H9 (cell line): ENCODE data around the gene LGALS14. TPM values are rescaled to one million over a fixed set of nuclear protein-coding genes. Genes with fewer than 3 reads are reported as not detected.

Experiments
- DNase-seq: peaks from one replicate; pipeline ENCODE4 v3.0.0-alpha.2; 2017
- H2AFZ ChIP-seq: one replicate; pipeline ENCODE4 v1.6.1; 2013; ENCODE audit warnings: mild to moderate bottlenecking, low read length, control low read depth, moderate library complexity
- H2AK5ac ChIP-seq: 2 replicates; pipeline ENCODE4 v1.6.1; 2013; ENCODE audit warnings: low read length, control low read depth, mixed read lengths; ENCODE audit not compliant: insufficient read length
- H2BK120ac ChIP-seq: one replicate; pipeline ENCODE4 v1.6.1; 2013; ENCODE audit warnings: low read depth, mild to moderate bottlenecking, low read length, control low read depth, inconsistent platforms; ENCODE audit not compliant: poor library complexity, severe bottlenecking
- H2BK12ac ChIP-seq: 2 replicates; pipeline ENCODE4 v1.6.1; 2013; ENCODE audit warnings: low read length, control low read depth, mixed read lengths, low read depth; ENCODE audit not compliant: insufficient read length
- H2BK15ac ChIP-seq: 2 replicates; pipeline ENCODE4 v1.6.1; 2013; ENCODE audit warnings: low read depth, low read length, control low read depth
- H2BK20ac ChIP-seq: one replicate; pipeline ENCODE4 v1.6.1; 2013; ENCODE audit warnings: low read depth, mild to moderate bottlenecking, low read length, control low read depth, inconsistent platforms; ENCODE audit not compliant: poor library complexity, severe bottlenecking
- H2BK5ac ChIP-seq: 2 replicates; pipeline ENCODE4 v1.6.1; 2013; ENCODE audit warnings: low read length, control low read depth, mixed read lengths; ENCODE audit not compliant: insufficient read length
- H3K14ac ChIP-seq: 2 replicates; pipeline ENCODE4 v1.6.1; 2013; ENCODE audit warnings: low read length, control low read depth; ENCODE audit not compliant: insufficient read depth
- H3K18ac ChIP-seq: 2 replicates; pipeline ENCODE4 v1.6.1; 2013; ENCODE audit warnings: low read depth, mild to moderate bottlenecking, mixed read lengths, low read length, control low read depth; ENCODE audit not compliant: insufficient read length
- H3K23ac ChIP-seq: 2 replicates; pipeline ENCODE4 v1.6.1; 2013; ENCODE audit warnings: low read length, control low read depth, mixed read lengths, low read depth; ENCODE audit not compliant: insufficient read length
- H3K23me2 ChIP-seq: 2 replicates; pipeline ENCODE4 v1.6.1; 2013; ENCODE audit warnings: low read depth, mild to moderate bottlenecking, mixed read lengths, low read length, control low read depth; ENCODE audit not compliant: insufficient read length, poor library complexity, severe bottlenecking
- H3K27ac ChIP-seq: 2 replicates; pipeline ENCODE4 v1.5.1; 2013; ENCODE audit warnings: low read length, control low read depth, mixed read lengths, low read depth; ENCODE audit not compliant: insufficient read length
- H3K27me3 ChIP-seq: 2 replicates; pipeline ENCODE4 v1.6.1; 2013; ENCODE audit warnings: low read length, control low read depth, inconsistent platforms; ENCODE audit not compliant: insufficient read depth
- H3K4ac ChIP-seq: 2 replicates; pipeline ENCODE4 v1.6.1; 2013; ENCODE audit warnings: low read depth, mild to moderate bottlenecking, control low read depth, inconsistent platforms, low read length, moderate library complexity
- H3K4me1 ChIP-seq: 2 replicates; pipeline ENCODE4 v1.6.1; 2013; ENCODE audit warnings: low read length, control low read depth, inconsistent platforms; ENCODE audit not compliant: insufficient read depth
- H3K4me2 ChIP-seq: 2 replicates; pipeline ENCODE4 v1.6.1; 2013; ENCODE audit warnings: low read length, control low read depth, mixed read lengths; ENCODE audit not compliant: insufficient read length, insufficient read depth
- H3K56ac ChIP-seq: 2 replicates; pipeline ENCODE4 v1.6.1; 2013; ENCODE audit warnings: low read depth, mild to moderate bottlenecking, mixed read lengths, low read length, control low read depth; ENCODE audit not compliant: insufficient read length
- H3K79me1 ChIP-seq: 2 replicates; pipeline ENCODE4 v1.6.1; 2013; ENCODE audit warnings: low read depth, mild to moderate bottlenecking, moderate library complexity, low read length, control low read depth, inconsistent platforms; ENCODE audit not compliant: insufficient read depth, poor library complexity, severe bottlenecking
- H3K79me2 ChIP-seq: 2 replicates; pipeline ENCODE4 v1.6.1; 2013; ENCODE audit warnings: low read length, control low read depth, inconsistent platforms; ENCODE audit not compliant: insufficient read depth
- H3K9ac ChIP-seq: 2 replicates; pipeline ENCODE4 v1.6.1; 2013; ENCODE audit warnings: low read length, control low read depth, mixed read lengths; ENCODE audit not compliant: insufficient read length; ENCODE audit errors: extremely low read depth
- H3K9me3 ChIP-seq: one replicate; pipeline ENCODE4 v1.6.1; 2013; ENCODE audit warnings: low read depth, low read length, inconsistent platforms; ENCODE audit not compliant: control insufficient read depth
- H3T11ph ChIP-seq: one replicate; pipeline ENCODE4 v1.6.1; 2013; ENCODE audit warnings: mild to moderate bottlenecking, low read length, control low read depth, inconsistent platforms
- H4K20me1 ChIP-seq: one replicate; pipeline ENCODE4 v1.6.1; 2013; ENCODE audit not compliant: control insufficient read depth, insufficient read length, insufficient read depth
- H4K5ac ChIP-seq: 2 replicates; pipeline ENCODE4 v1.6.1; 2013; ENCODE audit warnings: low read depth, mild to moderate bottlenecking, mixed read lengths, low read length, control low read depth; ENCODE audit not compliant: insufficient read length
- H4K8ac ChIP-seq: replicated peaks from 2 replicates; pipeline ENCODE4 v1.6.1; 2013; ENCODE audit warnings: low read length, control low read depth, mixed read lengths, low read depth; ENCODE audit not compliant: insufficient read length
- H4K91ac ChIP-seq: 2 replicates; pipeline ENCODE4 v1.6.1; 2013; ENCODE audit warnings: low read depth, mild to moderate bottlenecking, moderate library complexity, mixed read lengths, low read length, control low read depth; ENCODE audit not compliant: insufficient read length
- H3K27ac Mint-ChIP-seq, 3 experiments: 2 replicates in 2 of 3; 3 replicates in 1 of 3; pipeline ENCODE4 v1.8.0; 2020 to 2021; ENCODE audit warnings: mixed read lengths in 3 of 3, mild to moderate bottlenecking in 1 of 3, moderate library complexity in 1 of 3
- H3K27me3 Mint-ChIP-seq: 2 replicates; pipeline ENCODE4 v1.8.0; 2021; ENCODE audit warnings: low read depth, mild to moderate bottlenecking, moderate library complexity, mixed read lengths
- H3K36me3 Mint-ChIP-seq, 3 experiments: 2 replicates in 2 of 3; 3 replicates in 1 of 3; pipeline ENCODE4 v1.8.0; 2020 to 2021; ENCODE audit warnings: low read depth in 3 of 3, mixed read lengths in 3 of 3; ENCODE audit not compliant: insufficient read depth in 1 of 3
- H3K4me1 Mint-ChIP-seq, 2 experiments: 2 replicates each; pipeline ENCODE4 v1.8.0; 2020; ENCODE audit warnings: mixed read lengths in 2 of 2
- H3K4me3 Mint-ChIP-seq, 2 experiments: 2 replicates in 1 of 2; 3 replicates in 1 of 2; pipeline ENCODE4 v1.8.0; 2020 to 2021; ENCODE audit warnings: mild to moderate bottlenecking in 2 of 2, mixed read lengths in 2 of 2, moderate library complexity in 1 of 2
- H3K9me3 Mint-ChIP-seq, 2 experiments: 2 replicates in 1 of 2; 3 replicates in 1 of 2; pipeline ENCODE4 v1.8.0; 2020; ENCODE audit warnings: mild to moderate bottlenecking in 2 of 2, mixed read lengths in 2 of 2, moderate library complexity in 1 of 2
- WGBS: extraction: QIAGEN DNeasy Blood & Tissue Kit; methylation state at CpG from one replicate; pipeline ENCODE4 v1.1.7; 2013; ENCODE audit warnings: missing lambda C conversion rate, low lambda C conversion rate, mixed read lengths; ENCODE audit not compliant: insufficient read length; ENCODE audit errors: extremely low coverage; 5-methylcytosine and 5-hydroxymethylcytosine counted together
- total RNA-seq: library from RNA; stranded (reverse); gene quantifications from 2 replicates; pipeline ENCODE4 v1.2.1, GENCODE V29; 2021
- TF ChIP-seq, protein P1 (sequence below): fragments of 200-600 bp; sonication (generic); conservative IDR thresholded peaks from 3 replicates; pipeline ENCODE4 v1.8.0; 2021; ENCODE audit warnings: antibody characterized with exemption, mild to moderate bottlenecking

LGALS14 gene
- total RNA-seq, 1 experiment from 2014 or later = not detected

DNA sequence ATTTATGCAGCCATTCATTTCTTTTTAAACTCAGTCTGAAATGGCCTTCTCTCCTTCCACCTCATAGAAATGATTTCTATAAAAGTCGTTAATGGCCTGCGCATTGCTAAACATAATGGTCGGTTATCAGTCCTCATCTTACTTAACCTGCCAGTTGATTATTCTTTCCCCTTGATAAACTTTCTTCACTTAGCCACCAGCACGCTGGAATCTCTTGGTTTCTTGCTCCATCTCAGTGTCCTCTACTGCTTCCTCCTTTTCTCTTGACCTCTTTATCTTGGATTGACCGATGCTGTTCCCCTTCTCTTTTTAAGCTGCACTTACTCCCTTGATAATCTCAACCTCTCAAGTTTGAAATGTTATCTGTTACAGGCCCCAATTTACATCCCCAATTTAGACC is 45.7 kb downstream of the LGALS14 start:
- Histone ChIP-seq H2AFZ (no peak overlapping the region), H3K27ac (no peak overlapping the region), H3K27me3 (no peaks in the 10 kb centered on the region), H3K4me2 (no peak overlapping the region), H2BK12ac (no peak overlapping the region), H2BK120ac (no peak overlapping the region), H2AK5ac (no peak overlapping the region), H3K9ac (no peak overlapping the region), H3K23me2 (no peaks in the 10 kb centered on the region), H3K14ac (no peak overlapping the region), H2BK20ac (no peak overlapping the region), H3K79me2 (no peaks in the 10 kb centered on the region), H3K79me1 (no peaks in the 10 kb centered on the region), H4K91ac (no peak overlapping the region), H3K4ac (no peak overlapping the region), H4K8ac (no peak overlapping the region), H3K18ac (no peak overlapping the region), H3K23ac (no peak overlapping the region), H3K4me1 (no peaks in the 10 kb centered on the region), H3K56ac (no peak overlapping the region), H4K5ac (no peak overlapping the region), H2BK5ac (no peak overlapping the region), H3T11ph (no peak overlapping the region), H2BK15ac (no peak overlapping the region), H3K9me3 (no peaks in the 10 kb centered on the region), H4K20me1 (no peaks in the 10 kb centered on the region)
- DNase-seq = no peak
- H3K27ac Mint-ChIP-seq = no peak overlapping the region
- no CpG with 5 or more reads among the region's 5 CpGs for WGBS
- peaks cover 8% of the 10 kb centered on the region for H3K27me3 Mint-ChIP-seq
- TF ChIP-seq, protein P1, sequence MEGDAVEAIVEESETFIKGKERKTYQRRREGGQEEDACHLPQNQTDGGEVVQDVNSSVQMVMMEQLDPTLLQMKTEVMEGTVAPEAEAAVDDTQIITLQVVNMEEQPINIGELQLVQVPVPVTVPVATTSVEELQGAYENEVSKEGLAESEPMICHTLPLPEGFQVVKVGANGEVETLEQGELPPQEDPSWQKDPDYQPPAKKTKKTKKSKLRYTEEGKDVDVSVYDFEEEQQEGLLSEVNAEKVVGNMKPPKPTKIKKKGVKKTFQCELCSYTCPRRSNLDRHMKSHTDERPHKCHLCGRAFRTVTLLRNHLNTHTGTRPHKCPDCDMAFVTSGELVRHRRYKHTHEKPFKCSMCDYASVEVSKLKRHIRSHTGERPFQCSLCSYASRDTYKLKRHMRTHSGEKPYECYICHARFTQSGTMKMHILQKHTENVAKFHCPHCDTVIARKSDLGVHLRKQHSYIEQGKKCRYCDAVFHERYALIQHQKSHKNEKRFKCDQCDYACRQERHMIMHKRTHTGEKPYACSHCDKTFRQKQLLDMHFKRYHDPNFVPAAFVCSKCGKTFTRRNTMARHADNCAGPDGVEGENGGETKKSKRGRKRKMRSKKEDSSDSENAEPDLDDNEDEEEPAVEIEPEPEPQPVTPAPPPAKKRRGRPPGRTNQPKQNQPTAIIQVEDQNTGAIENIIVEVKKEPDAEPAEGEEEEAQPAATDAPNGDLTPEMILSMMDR = no peak
- no peaks in the 10 kb centered on the region; a peak in 1 of 4 replicates for H3K4me1 Mint-ChIP-seq
- H3K9me3 Mint-ChIP-seq = no peaks in the 10 kb centered on the region
- H3K4me3 Mint-ChIP-seq = no peak overlapping the region
- H3K36me3 Mint-ChIP-seq = no peaks in the 10 kb centered on the region
